ENCODE data around the gene DNAI2. TPM values are rescaled to one million over a fixed set of nuclear protein-coding genes. Genes with fewer than 3 reads are reported as not detected.

The DNAI2 gene, protein sequence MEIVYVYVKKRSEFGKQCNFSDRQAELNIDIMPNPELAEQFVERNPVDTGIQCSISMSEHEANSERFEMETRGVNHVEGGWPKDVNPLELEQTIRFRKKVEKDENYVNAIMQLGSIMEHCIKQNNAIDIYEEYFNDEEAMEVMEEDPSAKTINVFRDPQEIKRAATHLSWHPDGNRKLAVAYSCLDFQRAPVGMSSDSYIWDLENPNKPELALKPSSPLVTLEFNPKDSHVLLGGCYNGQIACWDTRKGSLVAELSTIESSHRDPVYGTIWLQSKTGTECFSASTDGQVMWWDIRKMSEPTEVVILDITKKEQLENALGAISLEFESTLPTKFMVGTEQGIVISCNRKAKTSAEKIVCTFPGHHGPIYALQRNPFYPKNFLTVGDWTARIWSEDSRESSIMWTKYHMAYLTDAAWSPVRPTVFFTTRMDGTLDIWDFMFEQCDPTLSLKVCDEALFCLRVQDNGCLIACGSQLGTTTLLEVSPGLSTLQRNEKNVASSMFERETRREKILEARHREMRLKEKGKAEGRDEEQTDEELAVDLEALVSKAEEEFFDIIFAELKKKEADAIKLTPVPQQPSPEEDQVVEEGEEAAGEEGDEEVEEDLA
- 0.33 TPM for polyA plus RNA-seq (2012; ENCODE audit: low read depth, missing spikeins)

DNA sequence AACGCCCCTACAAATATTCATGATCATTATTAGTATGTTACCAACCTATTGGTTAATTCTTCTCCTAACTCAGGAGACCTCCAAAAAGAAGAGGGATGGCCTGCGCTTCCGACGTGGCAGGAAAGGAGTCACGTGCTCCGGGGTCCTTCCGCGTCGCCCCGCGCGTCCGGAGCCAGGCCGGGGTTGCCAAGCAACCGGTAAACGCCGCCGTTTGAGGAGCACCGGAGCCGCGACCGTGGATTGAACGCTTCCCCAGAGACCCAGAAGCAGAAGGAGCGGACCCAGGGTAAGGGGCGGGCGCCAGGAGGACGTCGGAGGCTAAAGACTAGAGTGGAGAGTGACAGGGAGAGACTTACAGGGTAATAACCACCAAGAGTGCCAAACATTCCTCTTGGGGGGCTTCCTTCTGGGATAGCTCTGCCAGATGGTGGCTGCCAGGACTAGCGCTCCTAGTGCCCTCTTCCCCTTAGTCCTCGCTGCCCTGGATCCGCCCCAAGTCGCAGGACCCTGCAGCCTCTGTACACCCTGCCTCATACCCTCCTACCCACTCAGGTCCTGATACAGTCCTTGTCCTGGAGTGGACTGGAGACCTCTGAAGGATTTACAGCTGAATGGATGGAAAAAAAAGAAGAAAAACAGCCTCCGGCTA lies at the start of gene DNAI2:
Gene DNAI2 (plus strand): TSS at position 175 of the 649 bp plus-strand sequence. CDS start 7,584 bp downstream, outside the sequence.
- no peak for FAIRE-seq
- no peak for DNase-seq (ENCODE audit: insufficient read length, low spot score)
- no peak for TF ChIP-seq PAX5 (IDR thresholded peaks at IDR 0.05; ENCODE audit: insufficient read depth, low read length, severe bottlenecking)
- TF ChIP-seq TAF1 (IDR thresholded peaks at IDR 0.05; ENCODE audit: low read depth, low read length): no peak
- TF ChIP-seq SPI1 (IDR thresholded peaks at IDR 0.05; ENCODE audit: low read depth, low read length): no peak
- no peak for TF ChIP-seq POU2F2 (IDR thresholded peaks at IDR 0.05; ENCODE audit: low read depth, low read length)
- TF ChIP-seq POLR2AphosphoS5 (IDR thresholded peaks at IDR 0.05; ENCODE audit: low read depth, low read length): no peak
- TF ChIP-seq POLR2A (IDR thresholded peaks at IDR 0.05; ENCODE audit: low read depth, low read length): no peak

DNA sequence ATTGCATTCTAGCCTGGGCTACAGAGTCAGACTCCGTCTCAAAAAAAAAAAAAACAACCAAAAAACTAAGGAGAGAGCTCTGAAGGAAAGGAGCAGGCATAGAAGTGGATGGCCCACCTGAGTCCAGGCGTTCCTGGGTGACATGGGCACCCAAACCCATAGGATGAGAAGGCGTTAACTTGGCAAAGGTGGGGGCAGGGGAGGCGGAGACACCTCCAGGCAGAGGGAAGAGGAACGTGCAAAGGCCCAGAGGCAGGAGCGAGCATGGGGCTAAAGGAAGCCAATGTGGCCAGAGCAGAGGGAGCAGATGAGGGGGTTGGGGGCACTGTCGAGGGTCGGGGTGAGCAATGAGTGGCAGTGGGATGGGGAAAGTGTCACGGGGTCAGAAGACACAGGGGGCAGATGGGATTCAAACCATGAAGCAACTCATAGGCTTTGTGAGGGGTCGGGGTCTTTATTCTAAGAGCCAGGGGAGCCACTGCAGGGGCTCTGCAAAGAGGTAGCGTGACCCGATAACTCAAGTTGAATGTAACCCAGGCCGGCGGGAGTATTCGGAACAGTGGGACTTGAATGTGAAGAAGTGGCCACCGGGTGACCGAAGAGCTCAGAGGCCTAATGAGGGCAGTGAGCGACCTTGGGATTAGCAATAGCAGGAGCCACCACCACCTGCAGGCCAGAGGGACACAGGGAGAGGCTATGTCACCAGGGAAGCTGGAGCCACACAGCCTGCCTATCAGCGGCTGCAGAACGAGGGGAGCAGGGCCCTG lies 48.9 kb upstream of the DNAI2 start:
- no peak for FAIRE-seq
- TF ChIP-seq SPI1 (IDR thresholded peaks at IDR 0.05; ENCODE audit: low read depth, low read length) (no peak), PAX5 (IDR thresholded peaks at IDR 0.05; ENCODE audit: insufficient read depth, low read length, severe bottlenecking) (no peak), POLR2A (IDR thresholded peaks at IDR 0.05; ENCODE audit: low read depth, low read length) (no peak)
- DNase-seq (ENCODE audit: insufficient read length, low spot score): no peak

DNA sequence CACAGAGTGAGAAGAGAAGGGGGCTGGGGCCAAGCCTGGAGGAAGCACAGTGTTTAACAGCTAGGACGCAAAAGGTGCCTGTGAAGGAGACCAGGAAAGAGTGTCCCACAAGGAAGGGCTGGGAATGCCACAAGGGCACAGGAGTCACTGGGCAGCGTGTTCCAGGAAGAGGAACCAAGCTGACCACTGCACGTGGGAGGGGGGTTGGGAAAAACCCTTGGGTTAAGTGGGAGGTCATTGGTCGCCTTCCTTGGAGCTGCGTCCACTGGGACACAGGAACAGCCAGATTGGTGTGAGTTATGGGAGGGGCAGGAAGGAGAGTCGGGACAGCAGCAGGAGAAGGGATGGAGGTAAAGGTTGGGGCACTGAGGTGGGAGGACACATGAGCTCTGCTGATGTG lies 47.8 kb upstream of the DNAI2 start:
- TF ChIP-seq PAX5 (IDR thresholded peaks at IDR 0.05; ENCODE audit: insufficient read depth, low read length, severe bottlenecking) (no peak), TAF1 (IDR thresholded peaks at IDR 0.05; ENCODE audit: low read depth, low read length) (no peak), POLR2A (IDR thresholded peaks at IDR 0.05; ENCODE audit: low read depth, low read length) (no peak), SPI1 (IDR thresholded peaks at IDR 0.05; ENCODE audit: low read depth, low read length) (no peak), POU2F2 (IDR thresholded peaks at IDR 0.05; ENCODE audit: low read depth, low read length) (no peak), POLR2AphosphoS5 (IDR thresholded peaks at IDR 0.05; ENCODE audit: low read depth, low read length) (no peak)
- no peak for DNase-seq (ENCODE audit: insufficient read length, low spot score)

DNA sequence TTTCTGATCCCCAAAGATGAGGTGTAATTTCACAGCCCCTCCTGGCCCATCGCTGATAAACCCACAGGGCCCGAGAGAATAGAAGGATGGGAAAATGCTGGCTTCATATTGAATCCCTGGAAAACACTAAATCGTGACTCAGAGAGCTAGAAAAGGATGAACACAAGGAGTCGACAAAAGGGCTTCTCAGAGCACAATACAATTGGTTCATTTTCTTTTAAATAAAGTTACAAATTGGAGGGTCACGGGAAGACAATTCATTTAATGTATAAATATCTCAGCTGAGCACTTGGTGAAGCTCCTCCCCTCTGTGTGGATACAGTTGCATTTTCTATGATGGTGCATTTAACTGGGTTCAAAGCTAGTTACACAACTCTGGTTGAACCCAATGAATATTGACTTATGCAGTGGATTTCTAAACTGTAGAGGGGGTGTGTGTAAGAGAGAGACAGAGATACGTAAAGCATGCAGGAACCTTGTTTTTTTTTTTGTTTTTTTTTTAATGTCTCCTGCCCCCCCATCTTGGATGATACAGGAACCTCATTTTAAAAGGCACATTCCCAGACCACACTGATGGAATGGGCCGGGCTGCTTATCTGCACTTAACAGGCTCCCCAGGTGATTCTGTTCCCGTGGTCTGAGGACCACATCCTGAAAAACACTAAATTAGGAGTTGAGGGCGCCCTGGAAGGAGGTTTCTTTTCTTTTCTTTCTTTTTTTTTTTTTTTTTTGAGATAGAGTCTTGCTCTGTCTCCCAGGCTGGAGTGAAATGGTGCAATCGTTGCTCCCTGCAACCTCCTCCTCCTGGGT lies 46.6 kb upstream of the DNAI2 start:
- FAIRE-seq: no peak
- DNase-seq (ENCODE audit: insufficient read length, low spot score): no peak
- TF ChIP-seq POU2F2 (IDR thresholded peaks at IDR 0.05; ENCODE audit: low read depth, low read length) (no peak), PAX5 (IDR thresholded peaks at IDR 0.05; ENCODE audit: insufficient read depth, low read length, severe bottlenecking) (no peak), POLR2A (IDR thresholded peaks at IDR 0.05; ENCODE audit: low read depth, low read length) (no peak), SPI1 (IDR thresholded peaks at IDR 0.05; ENCODE audit: low read depth, low read length) (no peak), TAF1 (IDR thresholded peaks at IDR 0.05; ENCODE audit: low read depth, low read length) (no peak), POLR2AphosphoS5 (IDR thresholded peaks at IDR 0.05; ENCODE audit: low read depth, low read length) (no peak)

More for the DNA sequence above, 47.8 kb upstream of the DNAI2 start:
- FAIRE-seq: no peak

DNA sequence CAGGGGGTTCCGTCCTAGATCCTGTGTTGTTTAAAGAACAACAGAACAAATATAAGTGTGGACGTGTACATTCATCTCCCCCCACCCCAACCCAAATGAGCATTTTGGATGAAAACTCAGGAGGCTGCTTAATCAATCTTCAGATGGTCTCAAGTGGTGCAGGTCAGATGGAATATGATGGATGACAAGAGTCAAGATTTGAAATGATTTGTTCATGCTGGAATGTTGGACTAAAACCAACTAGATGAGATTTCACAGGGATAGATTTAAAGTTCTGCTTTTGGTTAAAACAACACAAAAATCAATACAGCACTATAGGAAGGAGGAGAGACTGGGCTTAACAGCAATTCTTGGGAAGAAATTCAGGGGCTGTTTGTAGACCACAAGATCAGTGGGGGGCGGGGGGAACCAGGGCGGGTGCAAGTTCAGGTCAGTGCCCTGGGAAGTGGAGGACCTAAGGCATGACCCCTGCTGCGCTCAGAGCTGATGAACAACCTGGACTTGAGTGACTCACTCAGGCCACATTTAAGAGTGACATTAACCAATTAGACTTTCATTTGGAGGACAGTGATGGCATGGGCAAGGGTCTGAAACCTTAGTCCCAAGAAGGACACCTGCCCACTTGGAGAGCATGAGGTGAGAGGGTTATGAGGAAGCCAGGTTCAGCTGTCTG lies 45.6 kb upstream of the DNAI2 start:
- FAIRE-seq: no peak
- DNase-seq (ENCODE audit: insufficient read length, low spot score): no peak
- TF ChIP-seq POLR2AphosphoS5 (IDR thresholded peaks at IDR 0.05; ENCODE audit: low read depth, low read length): no peak
- TF ChIP-seq SPI1 (IDR thresholded peaks at IDR 0.05; ENCODE audit: low read depth, low read length): no peak
- no peak for TF ChIP-seq POU2F2 (IDR thresholded peaks at IDR 0.05; ENCODE audit: low read depth, low read length)
- TF ChIP-seq PAX5 (IDR thresholded peaks at IDR 0.05; ENCODE audit: insufficient read depth, low read length, severe bottlenecking): no peak
- TF ChIP-seq TAF1 (IDR thresholded peaks at IDR 0.05; ENCODE audit: low read depth, low read length): no peak
- TF ChIP-seq POLR2A (IDR thresholded peaks at IDR 0.05; ENCODE audit: low read depth, low read length): no peak

DNA sequence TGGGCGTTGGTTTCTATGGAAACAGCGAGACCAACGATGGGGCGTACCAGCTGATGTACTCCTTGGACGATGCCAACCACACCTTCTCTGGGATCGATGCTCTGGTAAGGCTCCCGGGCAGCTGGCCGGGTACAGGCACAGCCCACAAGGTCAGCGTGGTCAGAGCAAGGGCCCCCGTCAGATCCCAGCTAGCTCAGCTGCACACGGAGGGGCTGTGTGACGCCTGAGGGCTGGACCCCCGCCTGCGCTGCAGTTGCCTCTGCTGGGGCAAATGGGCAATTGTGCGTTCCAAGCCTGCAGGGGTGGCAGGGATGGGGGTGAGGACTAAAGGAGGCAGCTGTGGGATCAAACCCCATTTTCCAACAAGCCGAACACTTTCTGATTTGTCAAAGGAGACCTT lies 43.1 kb upstream of the DNAI2 start:
- TF ChIP-seq POU2F2 (IDR thresholded peaks at IDR 0.05; ENCODE audit: low read depth, low read length): no peak
- no peak for TF ChIP-seq TAF1 (IDR thresholded peaks at IDR 0.05; ENCODE audit: low read depth, low read length)
- no peak for FAIRE-seq

DNA sequence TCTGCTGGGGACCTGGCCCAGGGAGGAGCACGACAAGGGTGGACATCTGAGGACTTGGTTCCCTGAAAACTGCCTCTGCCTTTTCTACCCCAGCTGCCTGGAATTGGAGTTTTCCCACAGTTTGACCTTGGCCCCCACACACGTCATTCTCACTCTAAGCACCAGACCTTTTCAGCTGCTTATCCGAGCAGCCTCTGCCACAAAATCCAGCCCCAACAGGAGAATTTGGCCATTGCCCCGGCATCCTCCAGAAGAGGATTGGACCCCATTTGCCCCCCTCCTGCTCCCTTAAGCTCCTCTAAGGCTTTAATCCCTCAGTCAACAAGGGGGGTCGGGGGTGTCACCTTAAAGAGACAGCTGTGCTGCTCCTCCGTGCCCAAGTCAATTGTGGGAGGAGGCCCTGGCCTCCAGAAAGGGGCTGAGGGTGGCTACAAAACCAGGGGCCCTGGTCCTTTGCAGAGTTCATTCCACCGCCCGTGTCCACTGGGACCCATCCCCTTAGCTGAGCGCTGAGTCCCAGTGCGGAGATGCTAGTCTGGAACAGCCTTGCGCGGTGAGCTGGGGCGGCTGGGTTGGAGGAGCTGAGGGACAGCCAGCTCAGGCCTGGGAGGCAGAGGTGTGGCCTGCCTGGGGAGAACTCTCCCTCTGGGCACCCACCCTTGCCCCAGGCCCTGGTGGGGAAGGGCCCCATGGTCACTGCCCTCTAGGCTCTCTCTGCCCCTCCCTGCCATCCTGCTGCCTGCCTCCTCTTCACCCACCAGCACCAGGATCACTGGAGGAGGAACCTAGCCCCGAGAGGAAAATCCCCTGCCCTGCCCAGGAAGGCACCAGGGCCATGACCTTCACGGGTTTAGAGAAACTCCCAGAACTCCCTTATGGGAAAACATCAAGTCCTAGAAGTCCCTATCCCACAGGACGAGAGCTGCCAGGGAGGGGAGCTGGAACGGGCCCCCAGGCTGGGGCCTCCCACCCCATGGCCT lies 41.8 kb upstream of the DNAI2 start:
- no peak for FAIRE-seq
- TF ChIP-seq PAX5 (IDR thresholded peaks at IDR 0.05; ENCODE audit: insufficient read depth, low read length, severe bottlenecking) (no peak), POLR2AphosphoS5 (IDR thresholded peaks at IDR 0.05; ENCODE audit: low read depth, low read length) (no peak), POLR2A (IDR thresholded peaks at IDR 0.05; ENCODE audit: low read depth, low read length) (no peak), SPI1 (IDR thresholded peaks at IDR 0.05; ENCODE audit: low read depth, low read length) (no peak), POU2F2 (IDR thresholded peaks at IDR 0.05; ENCODE audit: low read depth, low read length) (no peak), TAF1 (IDR thresholded peaks at IDR 0.05; ENCODE audit: low read depth, low read length) (no peak)
- no peak for DNase-seq (ENCODE audit: insufficient read length, low spot score)

More for the DNA sequence above, 43.1 kb upstream of the DNAI2 start:
- DNase-seq (ENCODE audit: insufficient read length, low spot score): no peak
